Posterior cingulate gyrus (tissue), 11 donors: ENCODE results near the gene TACO1.
A peak's percentile ranks its signal among the peaks of the same experiment; 100 is the strongest.

ENCODE experiments used
- DNase-seq, 10 donors: peaks; one replicate each; pipeline versions ENCODE4 v3.0.0 to v3.0.0-alpha.2; 2020 to 2021; ENCODE audit warnings: mixed read lengths in 3 of 10
- intact Hi-C: fragments of 100-400 bp; cut with DNase I; formaldehyde crosslinking; loops from one replicate; pipeline ENCODE4 v1.15.1; 2023

Gene TACO1

DNA sequence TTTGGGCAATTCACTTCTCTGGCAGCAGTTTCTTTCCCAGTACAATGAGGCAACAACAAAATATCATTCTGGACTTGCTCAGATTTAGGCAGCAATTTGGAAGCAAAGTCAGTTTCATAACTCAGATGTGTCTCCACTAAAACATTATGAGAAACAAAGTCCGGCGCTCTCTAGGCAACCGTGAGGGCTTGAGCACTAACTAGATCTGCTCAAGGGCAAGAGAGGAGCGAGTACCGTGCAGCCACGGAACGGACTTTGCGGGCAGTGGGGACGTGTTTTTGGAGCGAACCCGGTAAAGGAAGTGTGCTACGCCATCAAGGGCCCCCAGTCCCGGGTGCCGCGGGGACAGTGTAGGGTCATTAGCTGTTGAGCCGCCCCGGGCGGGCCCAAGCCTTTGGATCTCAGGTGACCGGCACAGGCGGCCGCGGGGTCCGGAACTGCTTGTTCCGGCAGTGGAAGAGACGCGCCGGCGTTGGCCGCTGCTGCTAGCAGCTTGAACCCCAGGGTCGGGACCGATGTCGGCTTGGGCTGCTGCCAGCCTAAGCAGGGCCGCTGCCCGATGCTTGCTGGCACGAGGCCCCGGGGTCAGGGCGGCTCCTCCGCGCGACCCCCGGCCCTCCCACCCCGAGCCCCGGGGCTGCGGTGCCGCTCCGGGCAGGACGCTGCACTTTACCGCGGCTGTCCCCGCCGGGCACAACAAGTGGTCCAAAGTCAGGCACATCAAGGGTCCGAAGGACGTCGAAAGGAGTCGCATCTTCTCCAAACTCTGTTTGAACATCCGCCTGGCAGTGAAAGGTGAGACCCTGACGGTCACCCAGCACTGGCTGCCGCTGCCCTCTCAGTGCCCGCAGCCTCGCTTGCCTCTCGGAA lies at the start of gene TACO1:
TSS of gene TACO1 (plus strand) at position 327 of the 870 bp plus-strand sequence. CDS start at position 516, 189 bp downstream.
- peak; percentile 72 to 97 (median 84) for DNase-seq
- intact Hi-C loops: no loop called here

GRCh38 chr17:63552211-63552610 lies 48.5 kb upstream of the TACO1 start:
- intact Hi-C loops: loop anchor here (5.0 kb wide), 1 partner anchor 70 kb away; the partner anchor contains the start of gene MAP3K3

GRCh38 chr17:63555500-63556156 lies 45.1 kb upstream of the TACO1 start:
- no peak for DNase-seq
- intact Hi-C loops: no loop called here

More at GRCh38 chr17:63552211-63552610, 48.5 kb upstream of the TACO1 start:
- DNase-seq: no peak

- DNase-seq: no peak
- intact Hi-C loops: no loop called here
These were observed 43.3 kb upstream of the TACO1 start for GRCh38 chr17:63557416-63557815.

- intact Hi-C loops: no loop called here
- no peak for DNase-seq
These were observed 42.3 kb upstream of the TACO1 start for GRCh38 chr17:63558441-63558840.

DNA sequence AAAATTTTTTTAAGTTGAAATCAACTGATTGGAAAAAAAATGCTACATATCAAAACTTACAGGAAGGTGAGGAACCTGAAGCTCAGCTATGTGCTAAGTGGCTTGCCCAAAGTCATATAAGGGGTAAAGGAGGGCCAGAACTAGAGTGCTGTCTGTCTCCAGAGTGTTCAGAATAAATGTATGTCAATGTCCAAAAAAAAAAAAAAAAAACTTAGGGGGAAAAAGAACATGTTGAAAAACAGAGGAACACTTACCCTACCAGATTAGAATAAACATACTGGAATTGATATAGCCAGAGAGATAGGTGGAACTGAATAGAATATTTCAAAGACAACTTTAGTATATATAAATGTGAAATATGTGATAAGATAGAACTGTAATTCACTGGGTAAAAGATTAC lies 38.9 kb upstream of the TACO1 start:
- intact Hi-C loops: no loop called here

DNA sequence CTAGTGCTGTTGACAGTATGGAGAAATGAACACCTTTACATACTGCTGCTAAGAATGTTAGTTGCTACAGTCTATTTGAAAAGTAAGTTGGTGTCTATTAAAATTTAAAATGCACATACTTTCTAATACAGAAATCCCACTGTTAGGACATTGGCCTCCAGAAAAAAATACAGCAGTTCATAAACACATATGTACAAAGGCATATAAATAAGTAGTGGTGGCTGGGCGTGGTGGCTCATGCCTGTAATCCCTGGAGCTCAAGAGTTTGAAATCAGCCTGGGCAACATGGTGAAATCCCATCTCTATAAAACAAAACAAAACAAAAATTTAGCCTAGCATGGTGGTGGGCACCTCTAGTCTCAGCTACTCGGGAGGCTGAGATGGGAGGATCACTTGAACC lies 37.4 kb upstream of the TACO1 start:
- DNase-seq: no peak
- intact Hi-C loops: no loop called here

More for the DNA sequence above, 38.9 kb upstream of the TACO1 start:
- DNase-seq: no peak

- intact Hi-C loops: no loop called here
- no peak for DNase-seq
These were observed 36.1 kb upstream of the TACO1 start for GRCh38 chr17:63564562-63564961.

GRCh38 chr17:63567229-63567628 lies 33.5 kb upstream of the TACO1 start:
- no peak for DNase-seq
- intact Hi-C loops: no loop called here

- DNase-seq: no peak
- intact Hi-C loops: no loop called here
These were observed 32.1 kb upstream of the TACO1 start for GRCh38 chr17:63568563-63568962.

DNA sequence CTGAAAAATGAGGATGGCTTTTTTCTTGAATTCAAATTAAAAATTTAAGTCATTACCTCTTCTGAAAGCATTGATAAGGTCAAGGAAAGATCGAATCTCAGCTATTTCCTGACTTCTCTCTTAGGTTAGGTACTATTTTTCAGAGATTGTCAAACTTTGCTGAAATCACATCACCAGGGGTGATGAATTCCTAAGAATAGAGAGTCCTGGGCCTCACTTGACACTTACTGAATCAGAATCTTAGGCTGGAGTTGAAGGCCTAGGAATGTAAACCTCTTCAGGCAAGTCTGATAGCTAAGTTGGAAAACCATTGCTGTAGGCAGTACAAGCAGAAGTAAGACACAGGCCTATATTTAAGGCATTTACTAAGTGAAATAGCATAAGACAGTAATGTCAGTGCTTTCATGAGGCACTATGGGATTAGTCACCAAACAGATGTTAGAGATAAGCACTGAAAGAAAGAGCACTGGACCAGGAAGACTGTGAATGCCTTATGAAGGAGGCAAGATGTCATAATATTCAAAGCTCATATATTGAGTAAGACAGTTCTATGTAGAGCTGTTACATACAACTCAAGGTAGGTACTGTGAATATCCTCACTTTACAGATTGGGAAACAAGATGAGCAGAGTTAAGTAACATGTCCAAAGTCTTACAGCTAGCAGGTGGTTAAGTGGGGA lies 28.9 kb upstream of the TACO1 start:
- intact Hi-C loops: no loop called here
- no peak for DNase-seq

GRCh38 chr17:63573634-63574033 lies 27.1 kb upstream of the TACO1 start:
- DNase-seq: no peak
- intact Hi-C loops: no loop called here

DNA sequence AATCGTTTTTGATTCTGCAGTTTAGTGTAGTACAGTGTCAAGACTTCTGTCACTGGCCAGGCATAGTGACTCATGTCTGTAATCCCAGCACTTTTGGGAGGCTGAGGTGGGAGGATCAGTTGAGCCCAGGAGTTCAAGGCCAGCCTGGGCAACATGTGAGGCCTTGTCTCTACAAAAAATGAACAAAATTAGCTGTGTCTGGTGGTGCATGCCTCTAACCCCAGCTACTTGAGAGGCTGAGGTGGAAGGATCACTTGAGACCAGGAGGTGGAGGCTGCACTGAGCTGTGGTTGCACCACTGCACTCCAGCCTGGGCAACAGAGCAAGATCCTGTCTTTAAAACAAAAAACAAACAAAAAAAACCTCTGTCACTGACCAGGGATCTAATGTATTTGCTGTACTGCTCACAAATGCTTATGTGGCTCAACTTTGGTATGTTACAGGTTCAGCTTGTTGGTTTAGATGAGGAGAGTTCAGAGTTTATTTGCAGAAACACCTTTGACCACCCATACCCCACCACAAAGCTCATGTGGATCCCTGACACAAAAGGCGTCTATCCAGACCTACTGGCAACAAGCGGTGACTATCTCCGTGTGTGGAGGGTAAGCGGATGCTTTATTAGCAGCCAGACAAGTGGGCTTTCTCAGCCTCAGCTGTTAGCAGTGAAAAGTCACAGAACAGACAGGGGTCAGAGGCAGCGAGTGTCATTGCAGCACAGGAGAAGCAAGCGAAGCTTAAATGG lies 22.5 kb upstream of the TACO1 start:
- intact Hi-C loops: no loop called here

GRCh38 chr17:63578769-63579111 lies 22.0 kb upstream of the TACO1 start:
- DNase-seq: no peak
- intact Hi-C loops: no loop called here

More for the DNA sequence above, 22.5 kb upstream of the TACO1 start:
- DNase-seq: no peak

GRCh38 chr17:63579633-63580032 lies 21.1 kb upstream of the TACO1 start:
- intact Hi-C loops: no loop called here
- DNase-seq: no peak

GRCh38 chr17:63587770-63588169 lies 12.9 kb upstream of the TACO1 start:
- DNase-seq: no peak
- intact Hi-C loops: no loop called here

DNA sequence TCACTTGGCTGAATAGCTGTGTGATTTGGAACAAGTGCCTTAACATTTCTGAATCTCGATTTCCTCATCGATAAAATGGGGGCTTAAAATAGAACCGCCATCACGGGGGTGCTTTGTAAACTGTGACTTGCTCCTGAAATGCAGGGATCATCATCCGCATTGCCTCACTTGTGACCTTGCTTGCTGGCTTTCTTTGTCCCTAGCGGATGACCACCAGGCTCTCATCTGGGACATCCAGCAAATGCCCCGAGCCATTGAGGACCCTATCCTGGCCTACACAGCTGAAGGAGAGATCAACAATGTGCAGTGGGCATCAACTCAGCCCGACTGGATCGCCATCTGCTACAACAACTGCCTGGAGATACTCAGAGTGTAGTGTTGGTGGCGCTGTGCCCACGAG lies 11.9 kb upstream of the TACO1 start:
- intact Hi-C loops: no loop called here
- no peak for DNase-seq

GRCh38 chr17:63589646-63590045 lies 11.0 kb upstream of the TACO1 start:
- intact Hi-C loops: no loop called here

DNA sequence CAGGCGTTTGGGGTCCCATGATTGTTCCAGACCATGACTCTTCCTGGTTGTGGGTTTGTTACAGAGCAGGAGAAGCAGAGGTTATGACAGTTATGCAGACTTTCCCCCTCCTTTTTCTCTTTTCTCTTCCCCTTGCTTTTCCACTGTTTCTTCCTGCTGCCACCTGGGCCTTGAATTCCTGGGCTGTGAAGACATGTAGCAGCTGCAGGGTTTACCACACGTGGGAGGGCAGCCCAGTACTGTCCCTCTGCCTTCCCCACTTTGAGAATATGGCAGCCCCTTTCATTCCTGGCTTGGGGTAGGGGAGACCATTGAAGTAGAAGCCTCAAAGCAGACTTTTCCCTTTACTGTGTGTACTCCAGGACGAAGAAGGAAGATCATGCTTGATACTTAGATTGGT lies 7.9 kb upstream of the TACO1 start:
- intact Hi-C loops: no loop called here
- DNase-seq: no peak

More at GRCh38 chr17:63589646-63590045, 11.0 kb upstream of the TACO1 start:
- DNase-seq: no peak

DNA sequence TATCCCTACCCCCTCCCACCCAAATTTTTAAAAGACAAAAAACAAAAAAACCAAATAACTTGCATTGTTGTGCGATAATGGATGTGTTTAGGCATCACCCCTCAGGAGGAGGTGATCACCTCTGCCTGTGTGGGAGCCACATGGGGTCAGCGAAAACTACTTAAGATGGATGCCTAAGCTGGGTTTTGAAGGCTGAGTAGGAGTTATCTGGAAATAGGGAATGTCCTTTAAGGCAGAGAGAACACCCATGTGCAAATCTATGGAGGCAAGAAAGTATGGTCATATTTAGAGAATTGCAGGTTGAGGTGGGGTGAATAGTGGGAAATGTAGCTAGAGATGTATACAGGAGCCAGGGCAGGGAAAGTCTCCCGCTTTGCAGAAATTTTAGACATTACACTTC lies 5.6 kb upstream of the TACO1 start:
- intact Hi-C loops: no loop called here
- DNase-seq: no peak
